ENCODE results near the gene BCL7A. TPM values are rescaled to one million over a fixed set of nuclear protein-coding genes. Genes with fewer than 3 reads are reported as not detected.

BCL7A gene
- total RNA-seq, 1 experiment from 2014 or later, result 31.6 TPM

- no peaks in the 10 kb centered on the region for H3K27me3 ChIP-seq (ENCODE audit: low read length)
- no peak overlapping the region for H3K4me2 ChIP-seq (ENCODE audit: low read length)
- H3K4me3 ChIP-seq (ENCODE audit: low read length), result no peak overlapping the region
- no peaks in the 10 kb centered on the region for H3K79me2 ChIP-seq (ENCODE audit: low read length)
- H3K36me3 ChIP-seq (ENCODE audit: low read depth, low read length), result peaks cover 34% of the 10 kb centered on the region
- no peak overlapping the region for H3K9ac ChIP-seq (ENCODE audit: low read length)
- no peak for ATAC-seq
- no peak overlapping the region for H3K27ac ChIP-seq (ENCODE audit: low read length)
- H4K20me1 ChIP-seq (ENCODE audit: low read length), result no peaks in the 10 kb centered on the region
- peaks cover 35% of the 10 kb centered on the region for H3K4me1 ChIP-seq (ENCODE audit: insufficient read depth, low read length)
- no peak overlapping the region for H2AFZ ChIP-seq (ENCODE audit: low read length)
- no peak for TF ChIP-seq EZH2 (IDR thresholded peaks at IDR 0.05; ENCODE audit: low read length, unreplicated experiment)
- TF ChIP-seq CTCF (conservative IDR thresholded peaks at IDR 0.05; ENCODE audit: low read depth, low read length), result no peak
- TF ChIP-seq EZH2phosphoT487 (IDR thresholded peaks at IDR 0.05; ENCODE audit: borderline replicate concordance, low read length), result no peak
- CTCF ChIA-PET, result no interaction called here
- H3F3A ChIP-seq (ENCODE audit: low read length, unreplicated experiment), result peaks cover 17% of the 10 kb centered on the region
- no TSS peak for BruUV-seq (replicated peaks)
- POLR2A ChIA-PET (ENCODE audit: unreplicated experiment), result no interaction called here
- no peaks in the 10 kb centered on the region for H3K9me2 ChIP-seq (replicated peaks; ENCODE audit: low read length)
- no peaks in the 10 kb centered on the region for H3K9me3 ChIP-seq (ENCODE audit: low read length)
- no peak for DNase-seq
- intact Hi-C loops (cut with micrococcal nuclease), result no loop called here
These were observed 38.4 kb downstream of the BCL7A start for GRCh38 chr12:122060081-122060501.

GRCh38 chr12:122061253-122061652 lies 39.6 kb downstream of the BCL7A start:
- Histone ChIP-seq H3K36me3 (ENCODE audit: low read depth, low read length) (peaks cover 22% of the 10 kb centered on the region; the same call in 1 of the 2 replicates), H3K4me1 (ENCODE audit: insufficient read depth, low read length) (peaks cover 38% of the 10 kb centered on the region), H3K9ac (ENCODE audit: low read length) (no peak overlapping the region), H4K20me1 (ENCODE audit: low read length) (no peaks in the 10 kb centered on the region), H3K27ac (ENCODE audit: low read length) (no peak overlapping the region), H3K4me2 (ENCODE audit: low read length) (no peak overlapping the region), H3F3A (ENCODE audit: low read length, unreplicated experiment) (peaks cover 17% of the 10 kb centered on the region), H3K27me3 (ENCODE audit: low read length) (no peaks in the 10 kb centered on the region), H3K9me3 (ENCODE audit: low read length) (no peaks in the 10 kb centered on the region), H3K4me3 (ENCODE audit: low read length) (no peak overlapping the region), H3K79me2 (ENCODE audit: low read length) (no peaks in the 10 kb centered on the region), H2AFZ (ENCODE audit: low read length) (no peak overlapping the region), H3K9me2 (replicated peaks; ENCODE audit: low read length) (no peaks in the 10 kb centered on the region)
- DNase-seq (no peak), ATAC-seq (no peak)
- BruUV-seq (replicated peaks), result no TSS peak
- POLR2A ChIA-PET (ENCODE audit: unreplicated experiment), result no interaction called here
- intact Hi-C loops (cut with micrococcal nuclease), result no loop called here
- no peak for TF ChIP-seq EZH2 (IDR thresholded peaks at IDR 0.05; ENCODE audit: low read length, unreplicated experiment)
- TF ChIP-seq EZH2phosphoT487 (IDR thresholded peaks at IDR 0.05; ENCODE audit: borderline replicate concordance, low read length), result no peak
- no peak for TF ChIP-seq CTCF (conservative IDR thresholded peaks at IDR 0.05; ENCODE audit: low read depth, low read length)
- CTCF ChIA-PET, result no interaction called here

- peak; percentile 93 for DNase-seq
- Histone ChIP-seq H3K4me1 (ENCODE audit: insufficient read depth, low read length) (peaks cover 38% of the 10 kb centered on the region), H2AFZ (ENCODE audit: low read length) (peak overlapping the region; percentile 63), H3K27ac (ENCODE audit: low read length) (peak overlapping the region; percentile 83), H3K4me2 (ENCODE audit: low read length) (peak overlapping the region; percentile 55), H3K9me2 (replicated peaks; ENCODE audit: low read length) (no peaks in the 10 kb centered on the region), H3K79me2 (ENCODE audit: low read length) (no peaks in the 10 kb centered on the region), H3K4me3 (ENCODE audit: low read length) (peak overlapping the region; percentile 21), H4K20me1 (ENCODE audit: low read length) (no peaks in the 10 kb centered on the region), H3K9ac (ENCODE audit: low read length) (peak overlapping the region; percentile 56), H3K9me3 (ENCODE audit: low read length) (no peaks in the 10 kb centered on the region), H3K36me3 (ENCODE audit: low read depth, low read length) (peaks cover 15% of the 10 kb centered on the region; the same call in 1 of the 2 replicates), H3K27me3 (ENCODE audit: low read length) (no peaks in the 10 kb centered on the region), H3F3A (ENCODE audit: low read length, unreplicated experiment) (peaks cover 17% of the 10 kb centered on the region)
- ChIA-PET CTCF (interaction anchor here (0.5 to 1.1 kb wide), 5 partner anchors 9 to 129 kb away, joined by 3 to 5 read pairs (median 4); no protein-coding TSS in a partner anchor), POLR2A (ENCODE audit: unreplicated experiment) (interaction anchor here (0.7 to 1.2 kb wide), 2 partner anchors 13 to 17 kb away, joined by 5 to 6 read pairs; no protein-coding TSS in a partner anchor)
- intact Hi-C loops (cut with micrococcal nuclease), result loop anchor here (2.0 kb wide), 2 partner anchors 48 to 60 kb away; no protein-coding TSS in a partner anchor
- no peak for TF ChIP-seq EZH2 (IDR thresholded peaks at IDR 0.05; ENCODE audit: low read length, unreplicated experiment)
- TF ChIP-seq CTCF (conservative IDR thresholded peaks at IDR 0.05; ENCODE audit: low read depth, low read length), result no peak
- no peak for TF ChIP-seq EZH2phosphoT487 (IDR thresholded peaks at IDR 0.05; ENCODE audit: borderline replicate concordance, low read length)
- BruUV-seq (replicated peaks), result TSS peak; percentile 30
- peak; percentile 85 for ATAC-seq
These were observed 41.4 kb downstream of the BCL7A start for GRCh38 chr12:122062832-122063693.
